ENCODE measurements around the gene POC1A.

POC1A gene

GRCh38 chr3:52121464-52121805 lies 32.8 kb downstream of the POC1A start:
- Histone ChIP-seq H3K27me3 (ENCODE audit: control insufficient read depth in 1 of 2, insufficient read depth in 1 of 2, low read length in 2 of 2) (no peaks in the 10 kb centered on the region), H3K79me1 (replicated peaks; ENCODE audit: low read length, poor library complexity, severe bottlenecking) (peaks cover 5% of the 10 kb centered on the region), H3K18ac (ENCODE audit: low read depth in 1 of 2, low read length in 2 of 2) (no peak overlapping the region), H3K9me3 (ENCODE audit: control insufficient read depth, low read length) (no peaks in the 10 kb centered on the region), H2AK5ac (ENCODE audit: low read length, severe bottlenecking) (no peak overlapping the region), H2BK15ac (ENCODE audit: low read depth, poor library complexity, severe bottlenecking) (no peak overlapping the region), H3K14ac (ENCODE audit: low read length in 2 of 2) (no peak overlapping the region), H2AFZ (ENCODE audit: low read depth, low read length) (no peak overlapping the region), H2BK12ac (ENCODE audit: low read length in 2 of 2) (no peak overlapping the region), H2BK5ac (ENCODE audit: low read depth, low read length, poor library complexity, severe bottlenecking) (no peak overlapping the region), H3K4me1 (ENCODE audit: control insufficient read depth, insufficient read depth, low read depth, low read length) (peaks cover 15% of the 10 kb centered on the region), H2BK120ac (ENCODE audit: low read depth, low read length) (no peak overlapping the region), H3K36me3 (ENCODE audit: control insufficient read depth in 1 of 2, insufficient read depth in 2 of 2, low read depth in 1 of 2, low read length in 2 of 2) (peaks cover 0 to 11% of the 10 kb centered on the region in 2 experiments), H3K4me3 (ENCODE audit: insufficient read depth in 1 of 2, low read depth in 1 of 2, low read length in 2 of 2) (no peak overlapping the region), H4K8ac (ENCODE audit: low read length) (no peak overlapping the region), H3K27ac (ENCODE audit: low read length, poor library complexity, severe bottlenecking) (no peak overlapping the region), H3K4me2 (ENCODE audit: low read length, poor library complexity, severe bottlenecking) (no peak overlapping the region), H3K4ac (ENCODE audit: low read depth in 1 of 2, low read length in 2 of 2) (no peak overlapping the region), H3K23ac (ENCODE audit: low read length in 2 of 2) (no peak overlapping the region), H3K9ac (ENCODE audit: low read length) (peak overlapping the region; percentile 63), H4K91ac (ENCODE audit: low read length) (no peak overlapping the region)
- 83% methylated on average over 5 of the region's 7 CpGs for WGBS
- no peak for DNase-seq

- 87% methylated on average over 3 of the region's 3 CpGs for WGBS
- no peak overlapping the region for H2BK15ac ChIP-seq (ENCODE audit: low read depth, poor library complexity, severe bottlenecking)
- no peak for DNase-seq
These were observed 33.4 kb downstream of the POC1A start for GRCh38 chr3:52120556-52121463.

DNA sequence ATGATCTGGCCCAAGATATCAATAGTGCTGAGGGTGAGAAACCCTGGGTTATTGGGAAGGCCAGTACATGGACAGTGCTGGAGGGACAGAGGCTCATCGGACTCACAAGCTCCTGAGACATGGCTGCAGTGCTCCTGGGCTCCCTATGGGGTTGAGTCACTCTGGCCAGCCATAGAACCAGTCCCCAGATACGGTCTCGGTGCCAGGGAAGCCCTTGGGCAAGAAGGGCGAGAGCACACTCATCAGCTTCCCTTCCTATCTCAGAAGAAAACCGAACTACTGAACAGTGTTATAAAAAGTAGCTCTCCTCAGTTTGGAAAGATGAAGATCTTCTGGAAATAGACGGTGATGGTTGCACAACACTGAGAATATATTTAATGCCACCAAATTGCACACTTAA lies 34.4 kb downstream of the POC1A start:
- WGBS = 100% methylated on average over 3 of the region's 6 CpGs

More at GRCh38 chr3:52120556-52121463, 33.4 kb downstream of the POC1A start:
- H2AK5ac ChIP-seq (ENCODE audit: low read length, severe bottlenecking) = no peak overlapping the region
- no peak overlapping the region for H2BK12ac ChIP-seq (ENCODE audit: low read length in 2 of 2)
- H3K18ac ChIP-seq (ENCODE audit: low read depth in 1 of 2, low read length in 2 of 2) = no peak overlapping the region
- no peak overlapping the region for H2BK120ac ChIP-seq (ENCODE audit: low read depth, low read length)
- H3K27ac ChIP-seq (ENCODE audit: low read length, poor library complexity, severe bottlenecking) = no peak overlapping the region
- no peak overlapping the region for H2AFZ ChIP-seq (ENCODE audit: low read depth, low read length)
- H3K27me3 ChIP-seq (ENCODE audit: control insufficient read depth in 1 of 2, insufficient read depth in 1 of 2, low read length in 2 of 2) = no peaks in the 10 kb centered on the region
- H3K9ac ChIP-seq (ENCODE audit: low read length) = peak overlapping the region; percentile 63
- no peaks in the 10 kb centered on the region for H3K9me3 ChIP-seq (ENCODE audit: control insufficient read depth, low read length)
- H4K8ac ChIP-seq (ENCODE audit: low read length) = no peak overlapping the region
- peaks cover 1% of the 10 kb centered on the region for H3K79me1 ChIP-seq (replicated peaks; ENCODE audit: low read length, poor library complexity, severe bottlenecking)
- no peak overlapping the region for H3K4me3 ChIP-seq (ENCODE audit: insufficient read depth in 1 of 2, low read depth in 1 of 2, low read length in 2 of 2)
- no peak overlapping the region for H3K23ac ChIP-seq (ENCODE audit: low read length in 2 of 2)
- H4K91ac ChIP-seq (ENCODE audit: low read length) = no peak overlapping the region
- no peak overlapping the region for H2BK5ac ChIP-seq (ENCODE audit: low read depth, low read length, poor library complexity, severe bottlenecking)
- H3K4me1 ChIP-seq (ENCODE audit: control insufficient read depth, insufficient read depth, low read depth, low read length) = peaks cover 15% of the 10 kb centered on the region
- H3K4ac ChIP-seq (ENCODE audit: low read depth in 1 of 2, low read length in 2 of 2) = no peak overlapping the region
- no peak overlapping the region for H3K4me2 ChIP-seq (ENCODE audit: low read length, poor library complexity, severe bottlenecking)
- no peak overlapping the region for H3K14ac ChIP-seq (ENCODE audit: low read length in 2 of 2)
- peaks cover 0 to 11% of the 10 kb centered on the region in 2 experiments for H3K36me3 ChIP-seq (ENCODE audit: control insufficient read depth in 1 of 2, insufficient read depth in 2 of 2, low read depth in 1 of 2, low read length in 2 of 2)

GRCh38 chr3:52119099-52119498 lies 35.1 kb downstream of the POC1A start:
- Histone ChIP-seq H3K4me1 (ENCODE audit: control insufficient read depth, insufficient read depth, low read depth, low read length) (peaks cover 15% of the 10 kb centered on the region), H2AFZ (ENCODE audit: low read depth, low read length) (no peak overlapping the region), H3K36me3 (ENCODE audit: control insufficient read depth in 1 of 2, insufficient read depth in 2 of 2, low read depth in 1 of 2, low read length in 2 of 2) (peaks cover 4 to 11% of the 10 kb centered on the region in 2 experiments), H3K23ac (ENCODE audit: low read length in 2 of 2) (no peak overlapping the region), H2BK5ac (ENCODE audit: low read depth, low read length, poor library complexity, severe bottlenecking) (no peak overlapping the region), H3K9me3 (ENCODE audit: control insufficient read depth, low read length) (no peaks in the 10 kb centered on the region), H3K4me2 (ENCODE audit: low read length, poor library complexity, severe bottlenecking) (no peak overlapping the region), H3K4me3 (ENCODE audit: insufficient read depth in 1 of 2, low read depth in 1 of 2, low read length in 2 of 2) (no peak overlapping the region), H3K4ac (ENCODE audit: low read depth in 1 of 2, low read length in 2 of 2) (no peak overlapping the region), H3K18ac (ENCODE audit: low read depth in 1 of 2, low read length in 2 of 2) (no peak overlapping the region), H4K91ac (ENCODE audit: low read length) (no peak overlapping the region), H3K27me3 (ENCODE audit: control insufficient read depth in 1 of 2, insufficient read depth in 1 of 2, low read length in 2 of 2) (no peaks in the 10 kb centered on the region), H3K27ac (ENCODE audit: low read length, poor library complexity, severe bottlenecking) (no peak overlapping the region), H4K8ac (ENCODE audit: low read length) (no peak overlapping the region), H2AK5ac (ENCODE audit: low read length, severe bottlenecking) (no peak overlapping the region), H3K14ac (ENCODE audit: low read length in 2 of 2) (no peak overlapping the region), H2BK15ac (ENCODE audit: low read depth, poor library complexity, severe bottlenecking) (no peak overlapping the region), H2BK12ac (ENCODE audit: low read length in 2 of 2) (no peak overlapping the region), H2BK120ac (ENCODE audit: low read depth, low read length) (no peak overlapping the region), H3K9ac (ENCODE audit: low read length) (no peak overlapping the region), H3K79me1 (replicated peaks; ENCODE audit: low read length, poor library complexity, severe bottlenecking) (peaks cover 1% of the 10 kb centered on the region)
- DNase-seq = peak; percentile 9
- 85% methylated on average over 5 of the region's 5 CpGs for WGBS

More for the DNA sequence above, 34.4 kb downstream of the POC1A start:
- Histone ChIP-seq H3K23ac (ENCODE audit: low read length in 2 of 2) (no peak overlapping the region), H2BK12ac (ENCODE audit: low read length in 2 of 2) (no peak overlapping the region), H2BK120ac (ENCODE audit: low read depth, low read length) (no peak overlapping the region), H3K14ac (ENCODE audit: low read length in 2 of 2) (no peak overlapping the region), H4K8ac (ENCODE audit: low read length) (no peak overlapping the region), H3K4me3 (ENCODE audit: insufficient read depth in 1 of 2, low read depth in 1 of 2, low read length in 2 of 2) (no peak overlapping the region), H3K27me3 (ENCODE audit: control insufficient read depth in 1 of 2, insufficient read depth in 1 of 2, low read length in 2 of 2) (no peaks in the 10 kb centered on the region), H2BK15ac (ENCODE audit: low read depth, poor library complexity, severe bottlenecking) (no peak overlapping the region), H3K4ac (ENCODE audit: low read depth in 1 of 2, low read length in 2 of 2) (no peak overlapping the region), H2AK5ac (ENCODE audit: low read length, severe bottlenecking) (no peak overlapping the region), H3K18ac (ENCODE audit: low read depth in 1 of 2, low read length in 2 of 2) (no peak overlapping the region), H3K9ac (ENCODE audit: low read length) (no peak overlapping the region), H3K27ac (ENCODE audit: low read length, poor library complexity, severe bottlenecking) (no peak overlapping the region), H2AFZ (ENCODE audit: low read depth, low read length) (no peak overlapping the region), H4K91ac (ENCODE audit: low read length) (no peak overlapping the region), H3K4me1 (ENCODE audit: control insufficient read depth, insufficient read depth, low read depth, low read length) (peaks cover 15% of the 10 kb centered on the region), H3K36me3 (ENCODE audit: control insufficient read depth in 1 of 2, insufficient read depth in 2 of 2, low read depth in 1 of 2, low read length in 2 of 2) (peaks cover 0 to 11% of the 10 kb centered on the region in 2 experiments), H3K9me3 (ENCODE audit: control insufficient read depth, low read length) (no peaks in the 10 kb centered on the region), H2BK5ac (ENCODE audit: low read depth, low read length, poor library complexity, severe bottlenecking) (no peak overlapping the region), H3K4me2 (ENCODE audit: low read length, poor library complexity, severe bottlenecking) (no peak overlapping the region), H3K79me1 (replicated peaks; ENCODE audit: low read length, poor library complexity, severe bottlenecking) (peaks cover 1% of the 10 kb centered on the region)
- no peak for DNase-seq

Data from mesenchymal stem cell (in vitro differentiated cells and primary cell).